ENCODE data around the gene CYP4Z1.
"Not testable (repeated sequence)": the region's sequence is repeated elsewhere in the genome, so short reads cannot be mapped to it uniquely, and the experiment has no call there.

The CYP4Z1 gene, protein sequence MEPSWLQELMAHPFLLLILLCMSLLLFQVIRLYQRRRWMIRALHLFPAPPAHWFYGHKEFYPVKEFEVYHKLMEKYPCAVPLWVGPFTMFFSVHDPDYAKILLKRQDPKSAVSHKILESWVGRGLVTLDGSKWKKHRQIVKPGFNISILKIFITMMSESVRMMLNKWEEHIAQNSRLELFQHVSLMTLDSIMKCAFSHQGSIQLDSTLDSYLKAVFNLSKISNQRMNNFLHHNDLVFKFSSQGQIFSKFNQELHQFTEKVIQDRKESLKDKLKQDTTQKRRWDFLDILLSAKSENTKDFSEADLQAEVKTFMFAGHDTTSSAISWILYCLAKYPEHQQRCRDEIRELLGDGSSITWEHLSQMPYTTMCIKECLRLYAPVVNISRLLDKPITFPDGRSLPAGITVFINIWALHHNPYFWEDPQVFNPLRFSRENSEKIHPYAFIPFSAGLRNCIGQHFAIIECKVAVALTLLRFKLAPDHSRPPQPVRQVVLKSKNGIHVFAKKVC

DNA sequence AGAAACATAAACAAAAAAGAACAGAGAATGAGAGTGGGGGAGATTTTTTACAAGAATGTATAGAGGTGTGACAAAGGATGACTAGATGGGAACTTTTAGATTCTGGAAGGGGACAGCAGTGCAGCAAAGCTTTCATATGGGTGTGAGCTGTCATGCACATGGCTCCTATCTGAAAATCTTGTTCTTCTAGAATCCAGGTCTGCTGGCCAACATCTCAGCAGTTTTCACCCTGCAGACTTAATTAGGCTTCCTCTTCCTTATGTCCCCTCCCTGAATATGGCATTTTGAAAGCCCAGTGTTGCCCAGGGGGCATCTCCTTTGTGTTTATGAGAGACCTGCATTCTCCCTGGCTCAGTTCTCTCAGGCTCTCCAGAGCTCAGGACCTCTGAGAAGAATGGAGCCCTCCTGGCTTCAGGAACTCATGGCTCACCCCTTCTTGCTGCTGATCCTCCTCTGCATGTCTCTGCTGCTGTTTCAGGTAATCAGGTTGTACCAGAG lies at the start of gene CYP4Z1:
TSS of gene CYP4Z1 (plus strand) at position 135 of the 498 bp plus-strand sequence. CDS start at position 395, 260 bp downstream.
- DNase-seq, result no peak

DNA sequence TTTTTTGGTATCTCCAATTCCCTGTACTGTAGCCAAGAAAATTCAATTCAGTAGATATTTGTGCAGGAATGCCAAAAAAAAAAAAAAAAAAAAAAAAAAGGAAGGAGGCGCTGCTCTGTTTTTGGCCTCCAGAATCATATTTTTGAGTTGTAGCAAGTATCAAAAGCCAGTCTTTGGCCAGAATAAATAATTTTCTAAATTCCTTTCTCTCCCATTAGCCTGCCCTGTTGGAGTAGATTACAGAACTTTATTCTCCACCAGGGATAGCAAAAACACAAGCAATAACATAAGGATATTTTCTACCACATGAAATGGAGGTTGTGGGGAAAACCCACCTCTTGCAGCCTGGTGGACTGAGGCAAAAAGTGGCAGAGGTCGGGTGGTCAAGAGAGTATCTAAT lies 46.0 kb upstream of the CYP4Z1 start:
- DNase-seq, result no peak

- no peak for DNase-seq
These were observed 43.5 kb upstream of the CYP4Z1 start, which contains the start of gene CYP4X1 for GRCh38 chr1:47023268-47024140. TSS of gene CYP4X1 (plus strand) at chr1:47023669. CDS start at chr1:47023818, 149 bp downstream.

DNA sequence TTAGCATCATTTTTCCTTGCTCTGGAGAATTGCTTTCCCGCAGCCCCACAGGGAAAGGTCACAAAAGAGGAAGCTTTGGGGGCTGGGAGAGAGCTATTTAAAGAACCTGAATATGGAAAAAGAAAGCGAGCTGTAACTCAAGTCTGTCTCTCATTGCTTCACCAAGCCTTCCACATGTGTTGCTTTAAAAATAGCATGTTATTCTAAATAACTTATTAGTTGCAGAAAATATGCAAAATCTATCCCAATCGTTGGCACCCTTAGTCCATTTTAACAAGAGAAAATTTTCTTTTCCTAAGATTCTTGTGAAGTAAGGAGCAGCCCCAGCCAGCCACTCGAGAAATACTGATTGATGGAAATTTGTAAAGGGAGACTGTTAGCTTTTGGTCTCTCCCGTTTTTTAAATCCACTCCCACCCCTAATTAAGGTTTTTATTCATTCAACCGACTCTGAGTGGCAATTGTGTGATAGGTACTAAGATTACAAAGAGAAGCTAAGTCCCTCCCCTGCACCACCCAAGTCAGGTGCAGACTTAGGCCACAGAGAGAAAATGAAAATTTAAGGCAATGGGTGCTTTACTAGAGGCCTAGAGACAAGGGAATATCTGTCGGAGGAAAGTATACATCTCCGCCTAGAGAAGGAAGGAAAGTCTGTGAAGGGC lies 42.8 kb upstream of the CYP4Z1 start:
- no peak for DNase-seq

GRCh38 chr1:47030170-47030805 lies 36.7 kb upstream of the CYP4Z1 start:
- no peak for DNase-seq

DNA sequence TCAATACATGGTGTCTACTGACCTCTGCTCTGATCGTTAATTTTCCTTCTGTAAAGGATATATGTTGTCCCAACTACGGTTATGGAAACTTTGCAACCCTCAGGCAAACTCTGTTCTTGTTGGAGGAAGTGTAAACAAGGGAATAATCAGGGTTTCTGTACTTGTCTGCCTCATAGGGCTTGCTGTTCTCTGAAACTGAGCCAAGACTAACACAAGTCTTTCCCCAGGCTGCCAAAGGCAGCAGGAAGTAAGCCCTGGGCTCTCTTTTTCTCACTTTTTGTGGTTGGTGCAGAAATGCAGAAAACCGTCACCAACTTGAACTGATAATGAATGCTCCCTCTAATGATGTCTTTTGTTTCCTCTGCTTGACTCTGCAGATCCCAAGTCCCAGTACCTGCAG lies 36.0 kb upstream of the CYP4Z1 start:
- no peak for DNase-seq

DNA sequence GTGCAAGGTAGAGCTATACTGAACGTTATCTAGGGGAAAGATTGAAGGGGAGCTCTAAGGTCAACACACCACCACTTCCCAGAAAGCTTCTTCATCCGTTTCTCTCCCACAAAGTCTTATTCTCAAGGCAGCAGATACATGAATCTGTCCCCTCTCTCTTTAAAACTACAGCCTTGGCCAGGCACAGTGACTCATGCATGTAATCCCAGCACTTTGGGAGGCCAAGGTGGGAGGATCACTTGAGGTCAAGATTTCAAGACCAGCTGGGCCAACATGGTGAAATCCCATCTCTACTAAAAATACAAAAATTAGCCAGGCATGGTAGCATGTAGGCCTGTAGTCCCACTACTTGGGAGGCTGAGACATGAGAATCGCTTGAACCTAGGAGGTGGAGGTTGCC lies 35.4 kb upstream of the CYP4Z1 start:
- no peak for DNase-seq

DNA sequence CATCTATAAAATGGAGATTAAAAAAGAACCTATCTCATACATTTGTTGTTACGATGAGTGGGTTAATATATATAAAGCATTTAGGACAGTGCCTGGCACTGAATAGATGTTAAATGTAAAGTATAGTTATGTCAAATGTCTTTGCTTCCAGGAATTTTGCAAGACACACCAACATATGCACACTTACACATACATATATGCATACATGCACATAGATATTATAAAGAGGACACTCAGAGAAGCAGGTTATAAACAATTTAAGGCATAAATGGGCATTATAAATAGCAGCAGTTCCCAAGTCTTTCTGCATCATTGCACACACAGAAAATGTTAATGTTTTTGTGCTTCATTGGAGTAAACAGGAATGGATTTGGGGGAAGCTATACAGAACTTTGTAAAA lies 30.3 kb upstream of the CYP4Z1 start:
- no peak for DNase-seq

DNA sequence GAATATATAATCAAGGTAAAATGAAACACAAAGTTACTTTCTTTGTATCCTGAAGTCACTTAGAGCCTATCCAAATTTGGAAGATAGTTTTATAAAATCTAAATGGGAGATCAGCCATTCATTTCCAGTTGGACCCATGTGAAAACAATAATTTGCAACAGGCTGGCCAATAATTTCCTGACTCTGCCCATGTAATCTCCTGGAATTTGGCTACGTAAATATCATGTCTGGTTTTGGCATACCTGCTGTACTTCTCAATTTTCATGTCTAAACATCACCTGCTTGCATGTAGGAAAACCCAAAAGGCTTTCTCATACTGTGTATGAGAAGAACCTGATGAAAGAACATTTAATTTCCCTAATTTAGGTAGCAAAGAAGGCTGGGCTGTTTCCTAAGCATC lies 7.7 kb upstream of the CYP4Z1 start:
- DNase-seq, result no peak

DNA sequence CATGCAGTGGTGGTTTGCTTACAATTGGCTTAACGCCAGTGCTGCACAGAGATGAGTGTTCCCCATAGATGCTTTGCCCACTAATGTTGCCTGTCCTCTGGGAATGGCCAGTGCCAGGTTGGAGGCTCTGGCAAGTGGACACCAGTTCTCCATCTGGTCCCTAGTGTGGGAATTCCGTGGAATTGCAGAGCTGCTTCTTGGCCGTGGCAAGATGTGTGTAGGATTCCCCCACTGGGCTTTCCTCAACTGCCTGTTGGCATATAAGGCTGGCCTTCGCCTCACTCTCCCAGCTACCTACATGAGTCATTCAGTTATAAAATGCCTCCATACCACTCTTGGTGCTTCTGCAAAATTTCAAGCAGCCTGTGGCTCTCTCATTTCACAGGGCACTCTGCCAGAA lies 2.0 kb downstream of the CYP4Z1 start:
- not testable (repeated sequence) for DNase-seq

DNA sequence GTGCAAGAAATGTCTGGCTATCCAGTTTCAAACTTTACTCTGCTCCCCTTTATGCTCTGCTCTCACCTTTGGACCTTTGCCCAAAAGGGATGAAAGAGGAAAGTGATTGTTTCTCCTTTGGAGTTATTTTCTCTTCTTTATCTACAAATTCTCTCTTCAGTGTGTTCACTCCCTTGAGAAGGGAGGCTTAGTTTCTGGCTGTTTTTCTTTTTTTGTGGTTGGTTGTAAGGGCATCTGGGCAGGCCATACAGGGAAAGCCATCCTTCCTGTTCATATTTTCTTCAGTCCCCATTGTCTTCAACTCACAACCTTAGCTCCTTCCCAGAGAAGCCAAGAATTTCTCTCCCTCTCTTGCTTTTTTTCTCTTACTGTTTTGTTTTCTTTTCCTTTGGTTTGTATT lies 2.5 kb downstream of the CYP4Z1 start:
- not testable (repeated sequence) for DNase-seq

DNA sequence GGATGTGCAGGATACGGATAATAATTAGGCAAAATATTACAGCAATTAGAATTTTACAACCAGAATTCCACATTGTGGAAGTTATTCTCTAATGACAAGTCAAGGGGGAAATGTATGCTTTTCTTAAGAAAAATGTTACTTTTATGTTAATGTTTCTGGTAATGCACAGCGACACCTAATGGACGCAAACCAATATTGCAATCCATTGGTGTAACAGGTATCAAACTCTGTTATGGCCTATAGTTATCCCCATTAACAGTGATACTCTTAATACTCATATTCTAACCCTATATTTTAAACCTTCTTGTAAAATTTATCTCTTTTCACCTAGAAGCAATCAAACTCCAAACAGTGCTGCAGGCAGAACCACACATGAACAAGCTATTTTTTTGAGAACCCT lies 22.3 kb downstream of the CYP4Z1 start:
- DNase-seq, result not testable (repeated sequence)

GRCh38 chr1:47091476-47091875 lies 24.4 kb downstream of the CYP4Z1 start:
- not testable (repeated sequence) for DNase-seq

- DNase-seq, result no peak
These were observed 37.8 kb downstream of the CYP4Z1 start for GRCh38 chr1:47104816-47105215.

DNA sequence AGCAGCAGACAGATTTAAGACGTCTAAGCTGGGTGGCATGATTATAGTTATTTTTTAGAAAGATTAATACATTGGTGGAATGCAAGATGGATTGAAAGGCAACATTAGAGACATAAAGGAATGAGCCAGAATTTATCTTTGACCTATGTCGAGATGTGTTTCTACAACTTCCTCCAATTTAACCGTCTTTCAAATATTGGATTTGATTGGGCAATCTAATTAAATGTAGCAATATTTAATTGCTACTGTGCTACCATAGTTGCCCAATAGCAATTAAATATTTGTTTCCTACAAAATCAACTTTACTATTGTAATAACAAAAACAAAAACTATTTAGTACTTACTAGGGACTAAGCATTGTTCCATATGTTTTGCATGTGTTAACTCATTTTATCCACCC lies 39.8 kb downstream of the CYP4Z1 start:
- no peak for DNase-seq

DNA sequence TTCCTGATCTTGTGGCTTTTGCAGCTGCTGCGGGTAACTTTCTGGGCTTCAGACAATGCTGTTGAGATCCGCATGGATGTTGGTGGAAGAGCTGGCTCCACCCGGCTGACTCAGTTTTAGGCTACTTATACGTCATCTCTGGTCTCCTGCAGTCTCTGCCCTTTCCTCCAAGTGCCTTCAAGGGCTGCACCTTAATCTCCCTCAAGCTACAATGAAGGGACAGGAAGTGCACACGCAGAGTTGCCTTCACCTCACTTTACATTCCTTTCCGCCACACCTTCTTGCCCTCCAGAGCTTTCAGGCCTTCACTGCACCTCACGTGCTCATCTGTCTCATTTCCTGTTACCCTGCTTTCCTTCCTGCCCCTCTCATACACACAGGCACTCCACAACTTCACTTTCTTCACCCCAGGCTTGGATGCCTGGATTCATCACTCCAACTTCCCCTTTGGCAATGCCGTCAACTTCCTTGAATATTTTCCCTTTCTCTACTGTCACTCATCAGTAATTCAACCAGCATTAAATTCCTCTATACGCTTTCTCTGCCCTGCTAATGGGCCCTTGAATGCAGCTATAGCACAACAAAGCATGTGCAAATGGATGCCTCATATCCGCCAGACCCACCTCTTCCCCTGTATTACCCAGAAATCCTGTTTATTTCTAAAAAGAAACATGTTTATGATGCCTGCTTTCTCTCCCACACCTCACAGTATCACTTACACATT lies 41.0 kb downstream of the CYP4Z1 start:
- not testable (repeated sequence) for DNase-seq

DNA sequence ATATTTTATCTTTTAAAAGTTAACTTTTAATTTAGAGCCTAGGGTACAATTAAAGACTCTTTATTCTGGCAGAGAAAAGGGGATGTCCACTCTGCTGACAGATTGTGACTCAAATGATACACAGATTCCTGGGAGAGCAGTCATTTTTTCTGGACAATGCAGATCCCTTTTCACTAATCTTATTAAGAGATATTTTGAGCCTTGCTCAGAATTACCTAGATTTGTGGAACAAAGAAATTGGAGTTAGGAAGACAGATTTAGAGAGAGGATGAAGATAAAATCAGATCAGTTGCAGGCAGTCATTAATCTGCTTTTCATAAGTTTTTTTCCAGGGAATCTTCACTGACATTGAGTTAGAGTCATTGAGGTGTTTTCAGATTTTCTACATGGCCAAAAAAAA lies 42.5 kb downstream of the CYP4Z1 start:
- DNase-seq, result not testable (repeated sequence)

GRCh38 chr1:47113178-47113577 lies 46.1 kb downstream of the CYP4Z1 start:
- DNase-seq, result no peak

DNA sequence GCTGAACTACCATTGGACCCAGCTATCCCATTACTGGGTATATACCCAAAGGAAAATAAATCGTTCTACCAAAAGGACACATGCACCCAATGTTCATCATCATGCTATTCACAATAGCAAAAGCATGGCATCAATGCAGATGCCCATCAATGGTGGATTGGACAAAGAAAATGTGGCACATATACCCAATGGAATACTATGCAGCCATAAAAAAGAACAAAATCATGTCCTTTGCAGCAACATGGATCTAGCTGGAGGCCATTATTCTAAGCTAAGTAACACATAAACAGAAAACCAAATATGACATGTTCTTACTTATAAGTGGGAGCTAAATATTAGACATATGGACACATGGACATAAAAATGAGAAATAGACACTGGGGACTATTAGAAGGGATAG lies 54.0 kb downstream of the CYP4Z1 start:
- not testable (repeated sequence) for DNase-seq

DNA sequence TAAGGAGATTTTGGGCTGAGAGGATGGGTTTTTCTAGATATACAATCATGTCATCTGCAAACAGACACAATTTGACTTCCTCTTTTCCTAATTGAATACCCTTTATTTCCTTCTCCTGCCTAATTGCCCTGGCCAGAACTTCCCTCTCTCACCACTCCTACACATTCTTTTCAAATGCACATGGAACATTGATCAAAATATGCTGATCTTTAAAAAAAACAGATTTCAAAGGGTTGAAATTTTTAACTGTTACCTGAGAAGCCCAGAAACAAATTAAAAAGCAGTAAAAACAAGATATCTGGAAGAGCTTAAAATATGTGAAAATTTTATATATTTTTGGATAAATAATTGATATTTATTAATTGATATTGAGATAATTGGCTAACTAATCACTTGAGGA lies 57.8 kb downstream of the CYP4Z1 start:
- not testable (repeated sequence) for DNase-seq

GRCh38 chr1:47126997-47127396 lies 60.0 kb downstream of the CYP4Z1 start:
- DNase-seq, result not testable (repeated sequence)

GRCh38 chr1:47128221-47128620 lies 61.2 kb downstream of the CYP4Z1 start:
- DNase-seq, result no peak
